H9 (cell line): Measurements from ENCODE around the gene CBLB. TPM values are rescaled to one million over a fixed set of nuclear protein-coding genes. Genes with fewer than 3 reads are reported as not detected.

Source experiments
- DNase-seq: peaks from one replicate; pipeline ENCODE4 v3.0.0-alpha.2; 2017
- H2AFZ ChIP-seq: one replicate; pipeline ENCODE4 v1.6.1; 2013; ENCODE audit warnings: mild to moderate bottlenecking, low read length, control low read depth, moderate library complexity
- H2AK5ac ChIP-seq: 2 replicates; pipeline ENCODE4 v1.6.1; 2013; ENCODE audit warnings: low read length, control low read depth, mixed read lengths; ENCODE audit not compliant: insufficient read length
- H2BK120ac ChIP-seq: one replicate; pipeline ENCODE4 v1.6.1; 2013; ENCODE audit warnings: low read depth, mild to moderate bottlenecking, low read length, control low read depth, inconsistent platforms; ENCODE audit not compliant: poor library complexity, severe bottlenecking
- H2BK12ac ChIP-seq: 2 replicates; pipeline ENCODE4 v1.6.1; 2013; ENCODE audit warnings: low read length, control low read depth, mixed read lengths, low read depth; ENCODE audit not compliant: insufficient read length
- H2BK15ac ChIP-seq: 2 replicates; pipeline ENCODE4 v1.6.1; 2013; ENCODE audit warnings: low read depth, low read length, control low read depth
- H2BK20ac ChIP-seq: one replicate; pipeline ENCODE4 v1.6.1; 2013; ENCODE audit warnings: low read depth, mild to moderate bottlenecking, low read length, control low read depth, inconsistent platforms; ENCODE audit not compliant: poor library complexity, severe bottlenecking
- H2BK5ac ChIP-seq: 2 replicates; pipeline ENCODE4 v1.6.1; 2013; ENCODE audit warnings: low read length, control low read depth, mixed read lengths; ENCODE audit not compliant: insufficient read length
- H3K14ac ChIP-seq: 2 replicates; pipeline ENCODE4 v1.6.1; 2013; ENCODE audit warnings: low read length, control low read depth; ENCODE audit not compliant: insufficient read depth
- H3K18ac ChIP-seq: 2 replicates; pipeline ENCODE4 v1.6.1; 2013; ENCODE audit warnings: low read depth, mild to moderate bottlenecking, mixed read lengths, low read length, control low read depth; ENCODE audit not compliant: insufficient read length
- H3K23ac ChIP-seq: 2 replicates; pipeline ENCODE4 v1.6.1; 2013; ENCODE audit warnings: low read length, control low read depth, mixed read lengths, low read depth; ENCODE audit not compliant: insufficient read length
- H3K23me2 ChIP-seq: 2 replicates; pipeline ENCODE4 v1.6.1; 2013; ENCODE audit warnings: low read depth, mild to moderate bottlenecking, mixed read lengths, low read length, control low read depth; ENCODE audit not compliant: insufficient read length, poor library complexity, severe bottlenecking
- H3K27ac ChIP-seq: 2 replicates; pipeline ENCODE4 v1.5.1; 2013; ENCODE audit warnings: low read length, control low read depth, mixed read lengths, low read depth; ENCODE audit not compliant: insufficient read length
- H3K27me3 ChIP-seq: 2 replicates; pipeline ENCODE4 v1.6.1; 2013; ENCODE audit warnings: low read length, control low read depth, inconsistent platforms; ENCODE audit not compliant: insufficient read depth
- H3K4ac ChIP-seq: 2 replicates; pipeline ENCODE4 v1.6.1; 2013; ENCODE audit warnings: low read depth, mild to moderate bottlenecking, control low read depth, inconsistent platforms, low read length, moderate library complexity
- H3K4me1 ChIP-seq: 2 replicates; pipeline ENCODE4 v1.6.1; 2013; ENCODE audit warnings: low read length, control low read depth, inconsistent platforms; ENCODE audit not compliant: insufficient read depth
- H3K4me2 ChIP-seq: 2 replicates; pipeline ENCODE4 v1.6.1; 2013; ENCODE audit warnings: low read length, control low read depth, mixed read lengths; ENCODE audit not compliant: insufficient read length, insufficient read depth
- H3K56ac ChIP-seq: 2 replicates; pipeline ENCODE4 v1.6.1; 2013; ENCODE audit warnings: low read depth, mild to moderate bottlenecking, mixed read lengths, low read length, control low read depth; ENCODE audit not compliant: insufficient read length
- H3K79me1 ChIP-seq: 2 replicates; pipeline ENCODE4 v1.6.1; 2013; ENCODE audit warnings: low read depth, mild to moderate bottlenecking, moderate library complexity, low read length, control low read depth, inconsistent platforms; ENCODE audit not compliant: insufficient read depth, poor library complexity, severe bottlenecking
- H3K79me2 ChIP-seq: 2 replicates; pipeline ENCODE4 v1.6.1; 2013; ENCODE audit warnings: low read length, control low read depth, inconsistent platforms; ENCODE audit not compliant: insufficient read depth
- H3K9ac ChIP-seq: 2 replicates; pipeline ENCODE4 v1.6.1; 2013; ENCODE audit warnings: low read length, control low read depth, mixed read lengths; ENCODE audit not compliant: insufficient read length; ENCODE audit errors: extremely low read depth
- H3K9me3 ChIP-seq: one replicate; pipeline ENCODE4 v1.6.1; 2013; ENCODE audit warnings: low read depth, low read length, inconsistent platforms; ENCODE audit not compliant: control insufficient read depth
- H3T11ph ChIP-seq: one replicate; pipeline ENCODE4 v1.6.1; 2013; ENCODE audit warnings: mild to moderate bottlenecking, low read length, control low read depth, inconsistent platforms
- H4K20me1 ChIP-seq: one replicate; pipeline ENCODE4 v1.6.1; 2013; ENCODE audit not compliant: control insufficient read depth, insufficient read length, insufficient read depth
- H4K5ac ChIP-seq: 2 replicates; pipeline ENCODE4 v1.6.1; 2013; ENCODE audit warnings: low read depth, mild to moderate bottlenecking, mixed read lengths, low read length, control low read depth; ENCODE audit not compliant: insufficient read length
- H4K8ac ChIP-seq: replicated peaks from 2 replicates; pipeline ENCODE4 v1.6.1; 2013; ENCODE audit warnings: low read length, control low read depth, mixed read lengths, low read depth; ENCODE audit not compliant: insufficient read length
- H4K91ac ChIP-seq: 2 replicates; pipeline ENCODE4 v1.6.1; 2013; ENCODE audit warnings: low read depth, mild to moderate bottlenecking, moderate library complexity, mixed read lengths, low read length, control low read depth; ENCODE audit not compliant: insufficient read length
- H3K27ac Mint-ChIP-seq, 3 experiments: 2 replicates in 2 of 3; 3 replicates in 1 of 3; pipeline ENCODE4 v1.8.0; 2020 to 2021; ENCODE audit warnings: mixed read lengths in 3 of 3, mild to moderate bottlenecking in 1 of 3, moderate library complexity in 1 of 3
- H3K27me3 Mint-ChIP-seq: 2 replicates; pipeline ENCODE4 v1.8.0; 2021; ENCODE audit warnings: low read depth, mild to moderate bottlenecking, moderate library complexity, mixed read lengths
- H3K36me3 Mint-ChIP-seq, 3 experiments: 2 replicates in 2 of 3; 3 replicates in 1 of 3; pipeline ENCODE4 v1.8.0; 2020 to 2021; ENCODE audit warnings: low read depth in 3 of 3, mixed read lengths in 3 of 3; ENCODE audit not compliant: insufficient read depth in 1 of 3
- H3K4me1 Mint-ChIP-seq, 2 experiments: 2 replicates each; pipeline ENCODE4 v1.8.0; 2020; ENCODE audit warnings: mixed read lengths in 2 of 2
- H3K4me3 Mint-ChIP-seq, 2 experiments: 2 replicates in 1 of 2; 3 replicates in 1 of 2; pipeline ENCODE4 v1.8.0; 2020 to 2021; ENCODE audit warnings: mild to moderate bottlenecking in 2 of 2, mixed read lengths in 2 of 2, moderate library complexity in 1 of 2
- H3K9me3 Mint-ChIP-seq, 2 experiments: 2 replicates in 1 of 2; 3 replicates in 1 of 2; pipeline ENCODE4 v1.8.0; 2020; ENCODE audit warnings: mild to moderate bottlenecking in 2 of 2, mixed read lengths in 2 of 2, moderate library complexity in 1 of 2
- CTCF ChIP-seq: fragments of 200-600 bp; sonication (generic); conservative IDR thresholded peaks from 3 replicates; pipeline ENCODE4 v1.8.0; 2021; ENCODE audit warnings: antibody characterized with exemption, mild to moderate bottlenecking
- WGBS: extraction: QIAGEN DNeasy Blood & Tissue Kit; methylation state at CpG from one replicate; pipeline ENCODE4 v1.1.7; 2013; ENCODE audit warnings: missing lambda C conversion rate, low lambda C conversion rate, mixed read lengths; ENCODE audit not compliant: insufficient read length; ENCODE audit errors: extremely low coverage; 5-methylcytosine and 5-hydroxymethylcytosine counted together
- total RNA-seq: library from RNA; stranded (reverse); gene quantifications from 2 replicates; pipeline ENCODE4 v1.2.1, GENCODE V29; 2021

CBLB gene
- total RNA-seq, 1 experiment from 2014 or later: 25.7 TPM

GRCh38 chr3:105733356-105733755 lies 135.5 kb downstream of the CBLB start:
- H3K23me2 ChIP-seq: no peaks in the 10 kb centered on the region
- H3K9me3 ChIP-seq: no peaks in the 10 kb centered on the region
- no peak overlapping the region for H3K4me2 ChIP-seq
- Mint-ChIP-seq H3K4me3 (no peak overlapping the region), H3K36me3 (peaks cover 2 to 9% (median 3%) of the 10 kb centered on the region in 3 experiments; a peak in 4 of 7 replicates), H3K4me1 (no peaks in the 10 kb centered on the region), H3K9me3 (no peaks in the 10 kb centered on the region), H3K27ac (no peak overlapping the region), H3K27me3 (no peaks in the 10 kb centered on the region)
- no peak overlapping the region for H3K18ac ChIP-seq
- H4K8ac ChIP-seq: no peak overlapping the region
- no peaks in the 10 kb centered on the region for H3K4me1 ChIP-seq
- no peak for TF ChIP-seq CTCF
- H4K20me1 ChIP-seq: no peaks in the 10 kb centered on the region
- no peak overlapping the region for H3K9ac ChIP-seq
- no peak overlapping the region for H3K27ac ChIP-seq
- no peak overlapping the region for H2BK120ac ChIP-seq
- no peak overlapping the region for H4K5ac ChIP-seq
- H2BK20ac ChIP-seq: no peak overlapping the region
- no peak overlapping the region for H3K14ac ChIP-seq
- H2BK15ac ChIP-seq: no peak overlapping the region
- WGBS: no CpG with 5 or more reads among the region's 2 CpGs
- no peak overlapping the region for H3T11ph ChIP-seq
- no peak overlapping the region for H3K23ac ChIP-seq
- no peaks in the 10 kb centered on the region for H3K79me1 ChIP-seq
- H3K56ac ChIP-seq: no peak overlapping the region
- no peak overlapping the region for H4K91ac ChIP-seq
- no peaks in the 10 kb centered on the region for H3K79me2 ChIP-seq
- H3K27me3 ChIP-seq: no peaks in the 10 kb centered on the region
- no peak overlapping the region for H2BK5ac ChIP-seq
- no peak overlapping the region for H2BK12ac ChIP-seq
- DNase-seq: no peak
- H2AFZ ChIP-seq: no peak overlapping the region
- no peak overlapping the region for H2AK5ac ChIP-seq
- H3K4ac ChIP-seq: no peak overlapping the region
